ENCODE data around the gene C1QL3.

Gene C1QL3

GRCh38 chr10:16491933-16492332 is 29.7 kb downstream of the C1QL3 start:
- DNase-seq = no peak

GRCh38 chr10:16490511-16490910 is 31.2 kb downstream of the C1QL3 start:
- no peak for DNase-seq

- DNase-seq = no peak
These were observed 38.3 kb downstream of the C1QL3 start for GRCh38 chr10:16483241-16483917.

DNA sequence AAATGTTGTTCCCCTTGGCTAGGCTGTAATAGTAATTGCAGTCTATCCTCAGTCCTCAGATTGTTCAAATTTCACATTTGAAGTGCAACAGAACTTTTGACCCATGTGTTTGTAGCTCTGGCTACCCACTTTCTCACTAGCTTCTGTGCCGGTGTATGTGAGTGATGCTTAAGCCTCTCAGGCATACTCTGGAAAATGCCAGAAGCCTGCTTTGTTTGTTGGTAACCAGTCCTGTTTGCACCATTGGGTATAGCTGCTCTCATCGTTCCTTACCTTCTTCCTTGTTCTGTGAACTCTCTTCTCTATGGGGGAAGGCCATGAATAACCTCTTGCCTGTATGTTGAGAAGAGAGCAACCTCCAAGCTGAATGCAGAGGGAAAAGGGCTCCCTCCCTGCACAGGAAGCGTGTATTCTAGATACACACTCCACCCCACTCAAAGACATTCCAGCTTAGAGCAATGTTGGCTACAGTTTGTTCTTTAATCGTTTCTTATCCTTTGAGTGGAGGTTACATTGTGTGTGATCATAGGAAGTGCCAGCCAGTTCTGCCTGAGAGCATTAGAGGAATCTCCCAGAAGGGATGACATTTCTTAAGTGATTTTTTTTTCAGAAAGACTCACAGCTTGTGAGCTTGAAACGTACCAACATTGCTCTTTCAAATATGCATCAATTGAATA is 40.5 kb downstream of the C1QL3 start:
- no peak for DNase-seq

GRCh38 chr10:16478801-16479200 is 42.9 kb downstream of the C1QL3 start:
- DNase-seq = no peak

GRCh38 chr10:16477757-16478156 is 43.9 kb downstream of the C1QL3 start:
- no peak for DNase-seq

- no peak for DNase-seq
These were observed 48.9 kb downstream of the C1QL3 start for GRCh38 chr10:16472828-16473227.

DNA sequence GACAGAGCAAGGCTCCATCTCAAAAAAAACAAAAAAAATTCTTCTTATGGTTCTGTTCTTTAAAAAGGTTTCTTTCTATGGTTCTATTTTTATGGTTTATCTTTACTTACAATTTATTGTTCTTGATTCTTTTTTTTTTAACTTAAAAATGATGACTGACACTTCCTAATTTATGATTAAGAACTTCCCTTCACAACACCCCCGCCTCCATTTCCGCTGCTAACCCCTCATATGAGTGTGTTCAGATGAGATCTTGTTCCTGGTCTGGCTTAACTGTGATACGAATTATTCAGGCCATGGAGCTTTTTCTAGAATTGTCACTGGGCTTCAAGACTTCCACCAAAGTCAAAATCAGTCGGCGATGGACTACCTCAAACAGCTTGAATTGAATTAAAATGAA is 50.9 kb downstream of the C1QL3 start:
- no peak for DNase-seq

DNA sequence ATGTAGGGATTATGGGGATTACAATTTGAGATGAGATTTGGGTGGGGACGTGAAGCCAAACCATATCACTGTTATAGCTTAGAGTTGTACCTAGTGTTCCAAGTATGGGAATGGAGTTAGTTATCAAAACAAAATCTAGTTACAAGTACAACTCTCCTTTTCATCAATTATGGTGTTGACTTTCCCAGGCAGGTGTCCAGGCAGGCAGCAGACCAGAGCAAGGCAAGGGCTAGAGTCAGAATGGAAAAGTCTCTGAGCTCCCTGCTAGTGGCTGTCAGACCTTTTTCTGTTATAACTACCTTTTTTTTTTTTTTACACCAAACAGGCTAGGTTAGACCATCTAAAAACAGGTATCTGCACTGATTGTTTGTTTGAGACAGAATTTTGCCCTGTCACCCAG is 55.7 kb downstream of the C1QL3 start:
- no peak for DNase-seq
